ENCODE measurements around the gene NEDD4L. TPM values are rescaled to one million over a fixed set of nuclear protein-coding genes. Genes with fewer than 3 reads are reported as not detected.

The NEDD4L gene
- total RNA-seq, 1 experiment from 2014 or later: 42.9 TPM

DNA sequence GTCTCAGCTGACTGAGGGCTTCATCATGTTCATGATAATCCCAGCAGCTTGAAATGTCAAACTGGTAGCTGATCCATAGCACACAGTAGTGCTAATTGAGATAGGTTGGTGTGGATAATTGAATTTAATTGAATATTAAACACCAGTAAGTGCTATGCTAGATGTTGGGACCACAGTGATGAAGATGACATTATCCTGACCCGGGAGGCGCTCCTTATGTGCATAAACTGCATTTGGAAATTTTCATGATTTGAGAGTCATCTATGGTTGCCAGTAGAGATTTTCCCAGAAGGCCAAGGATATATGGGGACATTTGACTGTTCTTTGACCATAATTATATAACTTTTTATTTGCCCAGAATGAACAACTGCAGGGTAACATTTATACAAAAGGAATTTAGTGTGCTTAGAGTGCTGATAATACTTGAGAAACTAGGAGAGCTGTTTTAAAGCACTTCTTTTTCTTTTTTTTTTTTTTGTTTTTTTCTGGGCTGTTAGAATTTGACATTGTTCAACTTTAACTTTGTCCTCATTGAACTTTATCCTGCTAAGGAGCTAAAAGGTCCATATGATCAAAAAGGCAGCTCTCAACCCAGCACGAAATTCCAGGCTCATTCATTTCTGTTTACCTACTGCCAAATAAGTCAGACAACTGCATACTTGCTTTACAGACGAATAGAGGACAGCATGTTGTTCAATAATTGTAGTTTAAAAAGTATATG is 242.8 kb downstream of the NEDD4L start:
- no peak overlapping the region for H3K4me3 ChIP-seq (ENCODE audit: low read depth in 2 of 2, low read length in 2 of 2)
- DNase-seq (ENCODE audit: low read depth, low spot score) (no peak), ATAC-seq (no peak)
- CTCF ChIA-PET: no interaction called here
- in situ Hi-C loops (cut with HindIII; ENCODE audit: low pct_unique_long_range_greater_than_20kb, low sequenced_read_pairs): no loop called here
- H3K27me3 ChIP-seq (ENCODE audit: control insufficient read depth, insufficient read depth, low read length): no peaks in the 10 kb centered on the region
- POLR2A ChIA-PET: interaction anchor here (0.6 kb wide), 1 partner anchor 140 kb away, joined by 6 read pairs; no protein-coding TSS in a partner anchor
- H3K4me1 ChIP-seq (ENCODE audit: control insufficient read depth, insufficient read depth, low read length): peaks cover 38% of the 10 kb centered on the region
- no TSS peak for BruUV-seq (replicated peaks)
- no peaks in the 10 kb centered on the region for H3K36me3 ChIP-seq (ENCODE audit: control insufficient read depth, insufficient read depth, low read length)
- no peak overlapping the region for H3K27ac ChIP-seq (ENCODE audit: low read length)
- no peak for TF ChIP-seq TCF7L2 (IDR thresholded peaks at IDR 0.05; ENCODE audit: low read depth, low read length)
- TF ChIP-seq, protein P1, sequence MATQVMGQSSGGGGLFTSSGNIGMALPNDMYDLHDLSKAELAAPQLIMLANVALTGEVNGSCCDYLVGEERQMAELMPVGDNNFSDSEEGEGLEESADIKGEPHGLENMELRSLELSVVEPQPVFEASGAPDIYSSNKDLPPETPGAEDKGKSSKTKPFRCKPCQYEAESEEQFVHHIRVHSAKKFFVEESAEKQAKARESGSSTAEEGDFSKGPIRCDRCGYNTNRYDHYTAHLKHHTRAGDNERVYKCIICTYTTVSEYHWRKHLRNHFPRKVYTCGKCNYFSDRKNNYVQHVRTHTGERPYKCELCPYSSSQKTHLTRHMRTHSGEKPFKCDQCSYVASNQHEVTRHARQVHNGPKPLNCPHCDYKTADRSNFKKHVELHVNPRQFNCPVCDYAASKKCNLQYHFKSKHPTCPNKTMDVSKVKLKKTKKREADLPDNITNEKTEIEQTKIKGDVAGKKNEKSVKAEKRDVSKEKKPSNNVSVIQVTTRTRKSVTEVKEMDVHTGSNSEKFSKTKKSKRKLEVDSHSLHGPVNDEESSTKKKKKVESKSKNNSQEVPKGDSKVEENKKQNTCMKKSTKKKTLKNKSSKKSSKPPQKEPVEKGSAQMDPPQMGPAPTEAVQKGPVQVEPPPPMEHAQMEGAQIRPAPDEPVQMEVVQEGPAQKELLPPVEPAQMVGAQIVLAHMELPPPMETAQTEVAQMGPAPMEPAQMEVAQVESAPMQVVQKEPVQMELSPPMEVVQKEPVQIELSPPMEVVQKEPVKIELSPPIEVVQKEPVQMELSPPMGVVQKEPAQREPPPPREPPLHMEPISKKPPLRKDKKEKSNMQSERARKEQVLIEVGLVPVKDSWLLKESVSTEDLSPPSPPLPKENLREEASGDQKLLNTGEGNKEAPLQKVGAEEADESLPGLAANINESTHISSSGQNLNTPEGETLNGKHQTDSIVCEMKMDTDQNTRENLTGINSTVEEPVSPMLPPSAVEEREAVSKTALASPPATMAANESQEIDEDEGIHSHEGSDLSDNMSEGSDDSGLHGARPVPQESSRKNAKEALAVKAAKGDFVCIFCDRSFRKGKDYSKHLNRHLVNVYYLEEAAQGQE (IDR thresholded peaks at IDR 0.05; ENCODE audit: insufficient read depth in 1 of 2, low read depth in 2 of 2, low read length in 1 of 2): no peak
- TF ChIP-seq SIN3A (IDR thresholded peaks at IDR 0.05; ENCODE audit: borderline replicate concordance, insufficient read depth, low read depth, low read length): no peak
- TF ChIP-seq POLR2AphosphoS5 (IDR thresholded peaks at IDR 0.05; ENCODE audit: low read depth, low read length): no peak
- TF ChIP-seq, protein P2, sequence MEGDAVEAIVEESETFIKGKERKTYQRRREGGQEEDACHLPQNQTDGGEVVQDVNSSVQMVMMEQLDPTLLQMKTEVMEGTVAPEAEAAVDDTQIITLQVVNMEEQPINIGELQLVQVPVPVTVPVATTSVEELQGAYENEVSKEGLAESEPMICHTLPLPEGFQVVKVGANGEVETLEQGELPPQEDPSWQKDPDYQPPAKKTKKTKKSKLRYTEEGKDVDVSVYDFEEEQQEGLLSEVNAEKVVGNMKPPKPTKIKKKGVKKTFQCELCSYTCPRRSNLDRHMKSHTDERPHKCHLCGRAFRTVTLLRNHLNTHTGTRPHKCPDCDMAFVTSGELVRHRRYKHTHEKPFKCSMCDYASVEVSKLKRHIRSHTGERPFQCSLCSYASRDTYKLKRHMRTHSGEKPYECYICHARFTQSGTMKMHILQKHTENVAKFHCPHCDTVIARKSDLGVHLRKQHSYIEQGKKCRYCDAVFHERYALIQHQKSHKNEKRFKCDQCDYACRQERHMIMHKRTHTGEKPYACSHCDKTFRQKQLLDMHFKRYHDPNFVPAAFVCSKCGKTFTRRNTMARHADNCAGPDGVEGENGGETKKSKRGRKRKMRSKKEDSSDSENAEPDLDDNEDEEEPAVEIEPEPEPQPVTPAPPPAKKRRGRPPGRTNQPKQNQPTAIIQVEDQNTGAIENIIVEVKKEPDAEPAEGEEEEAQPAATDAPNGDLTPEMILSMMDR (IDR thresholded peaks at IDR 0.05): no peak
- intact Hi-C loops (cut with micrococcal nuclease; ENCODE audit: unreplicated experiment): no loop called here
- H3K9me3 ChIP-seq (ENCODE audit: control insufficient read depth, insufficient read depth, low read depth, low read length): no peaks in the 10 kb centered on the region

DNA sequence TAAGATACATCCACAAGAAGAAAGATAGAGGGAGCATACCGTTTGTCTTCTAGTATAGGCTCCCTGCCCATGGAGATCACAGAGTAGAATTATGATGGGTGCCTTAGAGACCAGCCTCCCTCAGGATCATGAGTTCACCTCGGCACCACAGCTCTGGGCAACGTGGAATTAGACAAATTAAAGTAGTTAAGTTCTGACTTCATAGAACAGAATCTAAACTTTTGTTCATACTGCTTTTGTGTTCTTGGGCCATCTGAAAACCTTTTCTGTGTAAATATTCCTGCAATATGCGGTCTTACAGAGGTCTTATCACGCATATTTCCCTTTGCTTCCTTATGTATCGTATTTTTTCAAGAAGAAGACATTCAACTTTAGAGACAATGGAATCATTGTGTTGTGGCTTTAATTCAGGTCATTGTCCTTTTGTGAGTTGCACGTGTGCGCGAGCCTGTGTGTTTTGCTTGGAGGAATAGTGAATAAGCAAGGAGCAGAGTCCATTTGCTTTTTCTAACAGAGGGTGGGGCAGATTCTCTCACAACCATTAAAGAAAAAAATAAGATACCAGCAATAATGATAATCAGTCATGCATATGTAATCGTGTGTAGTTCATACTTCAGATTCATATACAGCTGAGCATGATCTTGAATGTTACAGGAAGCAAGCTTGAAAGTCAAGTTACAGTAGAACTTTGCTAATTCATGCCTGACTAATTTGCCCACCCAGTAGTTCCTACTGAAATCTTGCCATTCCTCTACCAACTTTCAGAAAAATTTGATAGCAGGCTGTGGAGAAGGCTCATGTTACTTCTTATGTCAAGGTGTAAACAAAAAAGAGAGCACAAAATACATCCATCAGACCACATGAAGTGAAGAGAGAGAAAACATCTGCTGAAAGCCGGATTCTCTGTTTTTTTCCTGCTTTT is 243.6 kb downstream of the NEDD4L start:
- no TSS peak for BruUV-seq (replicated peaks)
- intact Hi-C loops (cut with micrococcal nuclease; ENCODE audit: unreplicated experiment) (no loop called here), in situ Hi-C loops (cut with HindIII; ENCODE audit: low pct_unique_long_range_greater_than_20kb, low sequenced_read_pairs) (no loop called here)
- ChIA-PET POLR2A (interaction anchor here (0.6 kb wide), 1 partner anchor 141 kb away, joined by 6 read pairs; no protein-coding TSS in a partner anchor), CTCF (no interaction called here)
- DNase-seq (ENCODE audit: low read depth, low spot score) (no peak), ATAC-seq (no peak)
- H3K4me3 ChIP-seq (ENCODE audit: low read depth in 2 of 2, low read length in 2 of 2): no peak overlapping the region; a peak in 1 of 4 replicates
- H3K9me3 ChIP-seq (ENCODE audit: control insufficient read depth, insufficient read depth, low read depth, low read length): no peaks in the 10 kb centered on the region
- no peaks in the 10 kb centered on the region for H3K36me3 ChIP-seq (ENCODE audit: control insufficient read depth, insufficient read depth, low read length)
- H3K27me3 ChIP-seq (ENCODE audit: control insufficient read depth, insufficient read depth, low read length): no peaks in the 10 kb centered on the region
- TF ChIP-seq POLR2AphosphoS5 (IDR thresholded peaks at IDR 0.05; ENCODE audit: low read depth, low read length) (no peak), SIN3A (IDR thresholded peaks at IDR 0.05; ENCODE audit: borderline replicate concordance, insufficient read depth, low read depth, low read length) (no peak), TCF7L2 (IDR thresholded peaks at IDR 0.05; ENCODE audit: low read depth, low read length) (no peak)
- TF ChIP-seq, protein P1 (IDR thresholded peaks at IDR 0.05; ENCODE audit: insufficient read depth in 1 of 2, low read depth in 2 of 2, low read length in 1 of 2): no peak
- TF ChIP-seq, protein P2 (IDR thresholded peaks at IDR 0.05): no peak
- peaks cover 38% of the 10 kb centered on the region for H3K4me1 ChIP-seq (ENCODE audit: control insufficient read depth, insufficient read depth, low read length)
- peak overlapping the region; percentile 34 for H3K27ac ChIP-seq (ENCODE audit: low read length)
